Muscle of arm (tissue), 12 donors: ENCODE results near the gene PRPF18. TPM values are rescaled to one million over a fixed set of nuclear protein-coding genes. Genes with fewer than 3 reads are reported as not detected.

ENCODE experiments used
- DNase-seq: peaks from one replicate; pipeline ENCODE4 v3.0.0-alpha.2; 2013
- polyA plus RNA-seq, 12 donors: library from polyadenylated mRNA; unstranded; fragments of 120-200 nt; gene quantifications; one replicate each; pipeline ENCODE4 v1.2.1, GENCODE V29; 2013; ENCODE audit not compliant: insufficient read length in 12 of 12

Gene PRPF18
- polyA plus RNA-seq, 12 donors: 6.8 to 30.5 (median 27.4) TPM; not detected in 1

- DNase-seq: no peak
Measured at GRCh38 chr10:13636776-13637175, 50.0 kb downstream of the PRPF18 start.

DNA sequence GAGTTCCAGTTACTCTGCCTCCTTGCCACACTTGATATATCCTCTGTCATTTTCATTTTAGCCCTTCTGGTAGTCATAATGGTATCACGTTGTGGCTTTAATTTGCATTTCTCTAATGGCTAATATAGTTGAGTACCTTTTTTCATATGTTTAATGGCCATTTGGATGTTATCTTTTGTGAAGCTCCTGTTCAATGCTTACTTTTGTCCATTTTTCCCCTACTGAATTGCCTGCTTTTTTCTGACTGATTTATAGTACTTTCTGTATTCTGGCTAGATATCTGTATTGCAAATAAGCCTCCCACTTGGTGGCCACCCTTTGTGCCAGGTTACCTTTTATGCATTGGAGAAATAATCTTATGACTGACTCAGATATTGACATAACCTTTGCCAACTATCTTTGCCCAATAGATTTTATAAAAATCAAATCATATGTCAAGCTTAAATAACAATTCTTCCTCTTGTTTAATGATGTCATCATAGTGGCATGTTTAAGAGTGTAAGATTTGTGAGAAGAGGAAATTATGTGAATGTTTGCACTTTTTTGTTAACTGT, 50.6 kb downstream of the PRPF18 start:
- no peak for DNase-seq

DNA sequence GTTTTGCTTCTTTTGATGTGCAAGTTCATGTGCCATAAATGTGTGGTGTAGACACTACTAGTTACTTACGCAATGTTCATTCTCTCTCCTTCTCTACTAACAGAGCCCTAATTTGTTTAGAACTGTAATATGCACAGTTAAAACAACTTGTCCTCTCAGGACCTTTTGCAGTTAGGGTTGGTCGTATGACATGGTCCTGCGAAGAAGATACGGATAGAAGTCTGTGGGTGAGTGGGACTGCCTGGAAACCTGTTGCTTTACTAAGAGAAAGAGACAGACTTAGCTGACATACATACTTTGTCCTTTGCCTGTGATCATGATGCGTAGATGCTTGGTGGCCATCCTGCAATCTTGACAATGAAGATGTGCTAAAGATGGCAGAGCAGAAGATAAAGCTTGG, 51.1 kb downstream of the PRPF18 start:
- DNase-seq: no peak

GRCh38 chr10:13642293-13642692, 55.5 kb downstream of the PRPF18 start:
- no peak for DNase-seq

DNA sequence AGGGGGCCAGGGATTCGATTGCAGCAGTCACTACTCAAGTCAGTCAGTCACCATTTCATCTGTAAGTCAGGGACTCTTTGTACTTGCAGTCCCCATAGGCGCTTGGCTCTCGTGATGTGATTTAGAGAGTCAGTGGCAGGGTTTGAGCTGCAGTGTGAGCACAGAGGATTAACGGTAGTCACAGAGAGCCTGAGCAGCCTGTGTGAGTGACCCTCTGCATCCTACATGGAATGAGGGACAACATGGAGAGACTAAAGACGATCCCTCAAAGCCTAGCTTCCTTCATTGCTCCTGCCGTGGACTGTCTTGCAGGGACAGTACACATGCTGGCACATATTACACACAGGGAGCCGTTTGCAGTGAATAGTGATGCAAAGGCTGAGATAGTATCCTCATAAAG, 56.3 kb downstream of the PRPF18 start:
- no peak for DNase-seq

DNA sequence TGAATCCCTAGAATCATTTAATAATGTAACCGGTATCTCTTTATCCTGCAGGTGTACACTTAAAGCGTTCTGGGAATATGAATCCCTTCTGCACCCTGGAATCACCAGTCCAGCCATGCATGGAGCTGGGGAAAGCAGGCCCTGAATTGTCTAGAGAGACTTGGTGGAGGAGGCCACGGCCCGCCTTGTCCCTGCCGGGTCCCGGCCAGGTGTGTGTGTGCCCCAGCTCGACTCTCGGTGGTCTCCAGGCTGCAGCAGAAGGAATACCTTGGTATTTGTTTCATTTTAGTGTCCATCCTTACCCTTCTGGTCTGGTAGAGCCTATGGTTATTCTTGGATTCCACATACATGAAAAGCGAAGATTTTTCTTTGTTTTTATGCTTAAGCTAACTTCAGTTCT, 58.1 kb downstream of the PRPF18 start:
- no peak for DNase-seq

- no peak for DNase-seq
Measured at GRCh38 chr10:13648425-13648824, 61.7 kb downstream of the PRPF18 start.

GRCh38 chr10:13649844-13650520, 63.2 kb downstream of the PRPF18 start:
- DNase-seq: no peak

DNA sequence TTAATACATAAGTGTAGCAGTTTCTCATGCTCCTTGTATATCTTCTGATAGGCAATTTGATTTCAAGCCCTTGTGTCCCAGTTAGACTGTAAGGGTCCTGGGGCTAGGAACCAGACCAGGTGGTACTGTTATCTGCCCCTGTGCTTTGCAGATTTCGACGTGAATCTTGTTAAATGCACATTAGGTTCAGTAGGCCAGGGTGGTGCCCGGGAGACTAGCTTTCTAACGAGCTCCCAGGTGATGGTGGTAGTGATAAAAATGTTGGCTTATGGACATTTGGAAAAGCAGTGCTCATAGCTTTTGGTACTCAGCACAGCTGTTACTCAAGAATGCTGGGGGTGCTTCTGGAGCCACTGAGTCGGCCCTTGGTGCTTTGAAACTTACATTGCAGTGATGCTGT, 64.2 kb downstream of the PRPF18 start:
- no peak for DNase-seq

- DNase-seq: no peak
Measured at GRCh38 chr10:13651969-13652720, 65.4 kb downstream of the PRPF18 start.

- no peak for DNase-seq
Measured at GRCh38 chr10:13652860-13653259, 66.1 kb downstream of the PRPF18 start.

DNA sequence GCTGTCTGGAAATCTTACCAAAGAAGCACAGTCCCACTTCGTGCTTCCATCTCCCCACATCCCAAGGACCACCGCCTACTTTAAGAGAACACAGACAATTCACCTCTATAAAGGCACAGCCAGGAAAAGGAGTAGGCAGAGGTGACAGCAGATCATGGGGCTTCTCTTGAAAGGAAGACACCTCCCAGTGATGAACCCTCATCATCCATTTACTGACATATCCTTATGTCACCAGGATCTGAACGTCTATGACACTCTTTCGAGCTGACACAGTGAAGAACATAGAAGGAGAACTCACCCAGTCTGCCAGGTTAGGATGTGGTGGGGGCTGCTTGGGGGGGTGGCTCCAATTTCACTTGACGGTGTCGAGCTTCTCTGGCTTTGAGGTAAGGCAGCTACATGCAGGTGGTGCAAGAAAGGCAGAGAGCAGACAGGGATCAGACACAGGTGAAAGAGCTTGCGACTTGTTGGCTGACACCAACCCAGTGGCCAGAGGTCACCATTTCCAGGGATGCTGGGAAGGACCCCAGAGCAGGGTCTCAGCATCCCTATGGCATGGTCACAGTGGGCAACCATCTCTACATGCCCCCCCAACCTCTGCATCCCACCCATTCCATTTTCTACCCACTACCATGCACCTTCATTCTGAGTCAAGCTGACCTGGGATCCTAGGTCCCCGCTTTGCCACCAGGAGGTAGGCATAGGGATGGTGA, 67.5 kb downstream of the PRPF18 start:
- DNase-seq: no peak

- DNase-seq: no peak
Measured at GRCh38 chr10:13654846-13655245, 68.1 kb downstream of the PRPF18 start.

DNA sequence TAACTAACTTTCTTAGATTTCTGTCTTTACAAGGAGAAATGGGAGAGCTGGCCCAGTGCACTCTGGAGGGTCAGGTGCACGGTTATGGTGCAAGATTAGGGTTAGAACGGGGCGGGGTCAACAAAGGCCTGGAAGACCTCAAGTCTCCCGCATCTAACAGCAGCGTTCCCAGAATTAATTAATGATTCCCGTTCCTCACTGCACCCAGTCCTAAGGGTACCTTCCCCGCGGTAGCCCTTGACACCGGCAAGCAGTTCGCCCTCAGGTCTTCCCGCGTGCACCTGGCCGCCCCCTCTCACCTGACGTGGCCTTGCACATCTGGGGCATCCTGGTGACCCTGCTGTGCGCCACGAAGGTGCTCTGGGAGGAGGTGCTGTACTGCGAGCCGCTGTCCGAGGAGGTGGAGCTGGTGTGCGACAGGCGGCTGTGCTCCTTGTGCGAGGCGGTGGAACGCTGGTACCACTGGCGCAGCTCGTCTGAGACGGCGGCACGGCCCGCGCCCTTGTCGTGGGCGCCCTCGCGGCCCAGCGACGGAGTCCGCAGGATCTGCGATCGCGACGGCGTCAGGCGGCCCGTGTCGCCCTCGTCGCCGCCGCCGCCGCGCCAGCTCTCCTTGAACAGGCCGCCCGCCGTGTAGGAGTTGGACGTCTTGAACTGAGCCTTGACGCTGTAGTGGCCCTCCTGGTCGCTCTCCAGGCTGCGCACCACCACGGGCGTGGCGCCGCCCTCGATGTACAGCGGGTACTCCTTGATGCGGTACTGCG, 69.8 kb downstream of the PRPF18 start:
- DNase-seq: no peak

DNA sequence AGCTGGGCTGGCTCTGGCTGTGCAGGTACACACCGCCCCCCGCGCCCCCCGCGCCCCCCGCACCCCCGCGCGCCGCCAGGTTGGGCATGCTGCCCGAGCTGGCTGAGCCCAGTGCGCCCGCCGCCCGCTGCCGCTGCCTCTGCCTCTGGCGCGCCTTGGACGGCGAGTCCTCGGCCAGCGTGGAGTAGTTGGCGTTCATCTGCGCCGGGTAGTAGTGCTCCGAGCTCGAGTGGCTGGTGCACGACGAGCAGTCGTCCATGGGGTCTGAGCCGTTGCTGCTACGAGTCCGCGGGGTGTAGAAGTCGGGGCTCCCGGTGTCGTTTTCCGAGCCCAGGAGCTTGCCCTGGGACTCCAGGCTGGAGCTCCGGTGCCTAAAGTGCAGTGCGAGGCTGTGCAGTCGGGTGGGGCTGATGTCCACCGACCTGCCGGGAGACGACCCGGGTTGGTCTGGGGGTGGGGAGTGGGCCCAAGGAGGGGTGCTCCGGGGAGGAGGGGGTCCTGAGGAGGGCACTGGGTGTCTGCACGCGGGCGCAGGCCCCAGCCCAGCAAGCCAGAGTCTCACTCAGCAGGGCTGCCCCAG, 70.4 kb downstream of the PRPF18 start:
- no peak for DNase-seq

GRCh38 chr10:13658264-13658663, 71.5 kb downstream of the PRPF18 start:
- no peak for DNase-seq

- DNase-seq: no peak
Measured at GRCh38 chr10:13658871-13659685, 72.3 kb downstream of the PRPF18 start.

GRCh38 chr10:13659887-13660550, 73.3 kb downstream of the PRPF18 start:
- DNase-seq: peak; percentile 64

GRCh38 chr10:13660551-13660920, 73.8 kb downstream of the PRPF18 start:
- DNase-seq: no peak

GRCh38 chr10:13661256-13661655, 74.5 kb downstream of the PRPF18 start:
- DNase-seq: no peak
